A549 (cell line): ENCODE data around the gene IGSF23. TPM values are rescaled to one million over a fixed set of nuclear protein-coding genes. Genes with fewer than 3 reads are reported as not detected.

Source experiments
- ATAC-seq, 2 experiments: fragments of 200-7000 bp in 1 of 2; fragments of >200 bp in 1 of 2; cut with Nextera tagmentation in 1 of 2; cut with Tn5 transposase in 1 of 2; 3 replicates each; pipeline versions ENCODE4 v1.8.0 to v1.9.1; 2018 to 2020; ENCODE audit warnings: mild to moderate bottlenecking in 1 of 2, moderate library complexity in 1 of 2
- CTCF ChIA-PET: fragments of 300-600 bp; sonication (Branson Sonifier 250); formaldehyde crosslinking; extraction: SDS; loops from one replicate; lab custom pipeline; 2021; ENCODE audit warnings: antibody characterized with exemption, inconsistent platforms; lab: Yijun Ruan, JAX
- POLR2A ChIA-PET: fragments of 350-600 bp; formaldehyde crosslinking; extraction: SDS; loops from one replicate; lab custom pipeline; 2021; ENCODE audit warnings: antibody characterized with exemption, inconsistent platforms; lab: Yijun Ruan, JAX
- DNase-seq, 2 experiments: peaks; one replicate each; pipeline versions ENCODE4 v3.0.0 to v3.0.0-alpha.2; 2011 to 2016; ENCODE audit warnings: low read depth in 1 of 2, low spot score in 1 of 2
- FAIRE-seq: peaks from 2 replicates; lab custom pipeline; 2011; peaks lifted over from hg19 to GRCh38; lab: Jason Lieb, UNC
- H3K27ac ChIP-seq, 2 experiments: fragments of >200 bp; sonication (Bioruptor Twin); formaldehyde crosslinking; 3 replicates each; pipeline ENCODE4 v1.5.1; 2016 to 2017
- H3K4me1 ChIP-seq: fragments of >200 bp; sonication (Bioruptor Twin); formaldehyde crosslinking; 3 replicates; pipeline ENCODE4 v1.6.1; 2016
- H3K4me2 ChIP-seq: fragments of >200 bp; sonication (Bioruptor Twin); formaldehyde crosslinking; 3 replicates; pipeline ENCODE4 v1.6.1; 2016
- H3K4me3 ChIP-seq: fragments of >200 bp; sonication (Bioruptor Twin); formaldehyde crosslinking; 3 replicates; pipeline ENCODE4 v1.5.1; 2016
- H3K9me3 ChIP-seq: fragments of >200 bp; sonication (Bioruptor Twin); formaldehyde crosslinking; 3 replicates; pipeline ENCODE4 v1.6.1; 2016
- BHLHE40 ChIP-seq: IDR thresholded peaks from 2 replicates; pipeline ENCODE4 v1.6.1; 2012; ENCODE audit warnings: low read depth, low read length, inconsistent platforms
- CEBPB ChIP-seq, 2 experiments: fragments of >200 bp in 1 of 2; sonication (Bioruptor Twin) in 1 of 2; formaldehyde crosslinking in 1 of 2; IDR thresholded peaks; 2 replicates each; pipeline ENCODE4 v1.6.1; 2012 to 2016
- CHD4 ChIP-seq: fragments of 200-600 bp; sonication (generic); IDR thresholded peaks from 2 replicates; pipeline ENCODE4 v1.6.1; 2016; ENCODE audit warnings: antibody characterized with exemption, mild to moderate bottlenecking, borderline replicate concordance
- EHF ChIP-seq: fragments of 250-450 bp; sonication (Bioruptor Pico); IDR thresholded peaks from 2 replicates; pipeline ENCODE4 v1.5.0; 2020; ENCODE audit warnings: mild to moderate bottlenecking
- FOXS1 ChIP-seq: fragments of 250-450 bp; sonication (Bioruptor Pico); IDR thresholded peaks from 2 replicates; pipeline ENCODE4 v1.5.0; 2020; ENCODE audit warnings: mild to moderate bottlenecking, moderate library complexity
- KDM1A ChIP-seq: fragments of 200-600 bp; sonication (generic); IDR thresholded peaks from 2 replicates; pipeline ENCODE4 v1.6.1; 2016; ENCODE audit warnings: low read depth, mild to moderate bottlenecking
- MAZ ChIP-seq: fragments of 150-350 bp; IDR thresholded peaks from 2 replicates; pipeline ENCODE4 v1.6.1; 2014; ENCODE audit warnings: antibody characterized with exemption, low read depth, low read length, borderline replicate concordance
- RCOR1 ChIP-seq: fragments of 150-350 bp; IDR thresholded peaks from 2 replicates; pipeline ENCODE4 v1.6.1; 2014; ENCODE audit warnings: antibody characterized with exemption, low read length, low read depth
- RFX5 ChIP-seq: fragments of 450-650 bp; IDR thresholded peaks from 2 replicates; pipeline ENCODE4 v1.7.1; 2014; ENCODE audit warnings: antibody characterized with exemption, mild to moderate bottlenecking, moderate library complexity
- RNF2 ChIP-seq: fragments of 200-600 bp; sonication (generic); IDR thresholded peaks from 2 replicates; pipeline ENCODE4 v1.6.1; 2016; ENCODE audit warnings: low read depth, mild to moderate bottlenecking, antibody characterized with exemption, moderate library complexity, borderline replicate concordance
- SMC3 ChIP-seq: fragments of >200 bp; sonication (Bioruptor Twin); formaldehyde crosslinking; IDR thresholded peaks from 3 replicates; pipeline ENCODE4 v1.6.1; 2018; ENCODE audit warnings: inconsistent platforms
- SREBF2 ChIP-seq: fragments of 450-650 bp; IDR thresholded peaks from 2 replicates; pipeline ENCODE4 v1.6.1; 2014; ENCODE audit warnings: mild to moderate bottlenecking, moderate library complexity
- ZC3H11A ChIP-seq: fragments of 450-650 bp; IDR thresholded peaks from 2 replicates; pipeline ENCODE4 v1.6.1; 2014; ENCODE audit warnings: antibody characterized with exemption, mild to moderate bottlenecking
- ZFP36 ChIP-seq: fragments of 450-650 bp; IDR thresholded peaks from 2 replicates; pipeline ENCODE4 v1.6.1; 2014; ENCODE audit warnings: borderline replicate concordance; ENCODE audit not compliant: partially characterized antibody
- ZNF302 ChIP-seq: fragments of 250-450 bp; sonication (Bioruptor Pico); IDR thresholded peaks from 2 replicates; pipeline ENCODE4 v1.9.0; 2021; ENCODE audit warnings: inconsistent platforms, mild to moderate bottlenecking, moderate library complexity
- ZSCAN20 ChIP-seq: fragments of 250-450 bp; sonication (Bioruptor Pico); IDR thresholded peaks from 2 replicates; pipeline ENCODE4 v1.8.0; 2022; ENCODE audit warnings: mild to moderate bottlenecking, moderate library complexity
- WGBS: methylation state at CpG from one replicate; pipeline ENCODE4 v1.1.6; 2017; ENCODE audit errors: missing lambda C conversion rate; 5-methylcytosine and 5-hydroxymethylcytosine counted together
- polyA plus RNA-seq, 4 experiments: library from polyadenylated mRNA; depleted of rRNA in 3 of 4; stranded (reverse); fragments of >200 nt; fragmentation: RNase III in 1 of 4; extraction: RNeasy Plus Mini Kit Qiagen cat#74134 plus additional on column Dnase treatment in 1 of 4; gene quantifications; 2 replicates in 3 of 4; 3 replicates in 1 of 4; pipeline ENCODE4 v1.2.3, GENCODE V29; 2011 to 2017
- TF ChIP-seq, protein P1 (sequence below): fragments of 200-600 bp; sonication (generic); IDR thresholded peaks from 2 replicates; pipeline ENCODE4 v1.6.1; 2016; ENCODE audit warnings: antibody characterized with exemption, mild to moderate bottlenecking, moderate library complexity
- TF ChIP-seq, protein P2 (sequence below): fragments of 150-350 bp; IDR thresholded peaks from 2 replicates; pipeline ENCODE4 v1.6.1; 2014; ENCODE audit warnings: low read depth, mild to moderate bottlenecking, low read length
- TF ChIP-seq, protein P3 (sequence below): IDR thresholded peaks from 2 replicates; pipeline ENCODE4 v1.6.1; 2012; ENCODE audit warnings: low read depth, borderline replicate concordance

Gene IGSF23
- polyA plus RNA-seq, 2 of the 4 experiments (the other 2 are of a cell fraction): 0.14 to 0.35 TPM

DNA sequence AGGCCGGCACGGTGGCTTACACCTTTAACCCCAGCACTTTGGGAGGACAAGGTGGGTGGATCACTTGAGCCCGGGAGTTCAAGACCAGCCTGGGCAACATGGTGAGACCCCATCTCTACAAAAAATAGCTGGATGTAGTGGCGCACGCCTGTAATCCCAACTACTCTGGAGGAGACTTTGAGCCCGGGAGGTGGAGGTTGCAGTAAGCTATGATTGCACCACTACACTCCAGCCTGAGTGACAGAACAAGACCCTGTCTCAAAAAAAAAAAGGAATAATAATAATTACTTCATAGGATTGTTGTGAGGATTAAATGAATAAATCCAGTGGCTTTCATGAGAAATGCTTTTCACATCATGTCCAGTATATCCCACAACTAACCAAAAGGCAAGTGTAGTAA, 8.0 kb downstream of the IGSF23 start:
- H3K4me3 ChIP-seq: no peak overlapping the region
- FAIRE-seq: no peak
- no peak overlapping the region for H3K4me2 ChIP-seq
- ChIA-PET CTCF (interaction anchor here (0.8 to 12.4 kb wide), 5 partner anchors 10 to 150 kb away, joined by 3 to 103 read pairs (median 4); partner anchors contain the start of gene IGSF23), POLR2A (no interaction called here)
- DNase-seq: no peak
- peaks cover 39% of the 10 kb centered on the region for H3K4me1 ChIP-seq
- ATAC-seq: no peak
- 87% methylated on average over 6 of the region's 6 CpGs for WGBS
- H3K27ac ChIP-seq: peak overlapping the region in 1 of 2 experiments; percentile 37; a peak in 3 of 6 replicates
- H3K9me3 ChIP-seq: no peaks in the 10 kb centered on the region
- TF ChIP-seq RNF2 (no peak), MAZ (no peak), RFX5 (no peak), KDM1A (no peak), CHD4 (no peak), EHF (CRISPR knock-in tag) (no peak), SREBF2 (no peak), SMC3 (no peak)
- TF ChIP-seq, protein P1, sequence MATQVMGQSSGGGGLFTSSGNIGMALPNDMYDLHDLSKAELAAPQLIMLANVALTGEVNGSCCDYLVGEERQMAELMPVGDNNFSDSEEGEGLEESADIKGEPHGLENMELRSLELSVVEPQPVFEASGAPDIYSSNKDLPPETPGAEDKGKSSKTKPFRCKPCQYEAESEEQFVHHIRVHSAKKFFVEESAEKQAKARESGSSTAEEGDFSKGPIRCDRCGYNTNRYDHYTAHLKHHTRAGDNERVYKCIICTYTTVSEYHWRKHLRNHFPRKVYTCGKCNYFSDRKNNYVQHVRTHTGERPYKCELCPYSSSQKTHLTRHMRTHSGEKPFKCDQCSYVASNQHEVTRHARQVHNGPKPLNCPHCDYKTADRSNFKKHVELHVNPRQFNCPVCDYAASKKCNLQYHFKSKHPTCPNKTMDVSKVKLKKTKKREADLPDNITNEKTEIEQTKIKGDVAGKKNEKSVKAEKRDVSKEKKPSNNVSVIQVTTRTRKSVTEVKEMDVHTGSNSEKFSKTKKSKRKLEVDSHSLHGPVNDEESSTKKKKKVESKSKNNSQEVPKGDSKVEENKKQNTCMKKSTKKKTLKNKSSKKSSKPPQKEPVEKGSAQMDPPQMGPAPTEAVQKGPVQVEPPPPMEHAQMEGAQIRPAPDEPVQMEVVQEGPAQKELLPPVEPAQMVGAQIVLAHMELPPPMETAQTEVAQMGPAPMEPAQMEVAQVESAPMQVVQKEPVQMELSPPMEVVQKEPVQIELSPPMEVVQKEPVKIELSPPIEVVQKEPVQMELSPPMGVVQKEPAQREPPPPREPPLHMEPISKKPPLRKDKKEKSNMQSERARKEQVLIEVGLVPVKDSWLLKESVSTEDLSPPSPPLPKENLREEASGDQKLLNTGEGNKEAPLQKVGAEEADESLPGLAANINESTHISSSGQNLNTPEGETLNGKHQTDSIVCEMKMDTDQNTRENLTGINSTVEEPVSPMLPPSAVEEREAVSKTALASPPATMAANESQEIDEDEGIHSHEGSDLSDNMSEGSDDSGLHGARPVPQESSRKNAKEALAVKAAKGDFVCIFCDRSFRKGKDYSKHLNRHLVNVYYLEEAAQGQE: no peak

DNA sequence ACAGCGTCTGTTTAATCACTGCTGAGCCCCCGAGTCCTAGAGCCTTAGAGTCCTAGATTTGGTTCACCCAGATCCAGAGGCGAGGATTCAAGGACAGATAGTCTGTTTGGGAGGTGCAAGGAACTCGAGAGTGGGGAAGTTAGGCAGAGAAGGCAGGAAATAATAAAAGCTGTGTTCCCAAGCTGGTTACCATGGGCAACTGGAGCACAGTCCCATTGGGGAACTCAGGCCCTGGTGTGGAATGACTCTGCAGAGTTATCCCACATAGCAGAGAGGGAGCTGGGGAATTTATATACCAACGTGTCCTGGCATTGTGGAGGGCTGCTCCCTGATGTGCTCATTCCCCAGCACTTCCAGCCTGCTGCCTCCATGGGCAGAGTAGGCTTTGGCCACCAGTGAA, 9.7 kb downstream of the IGSF23 start:
- Histone ChIP-seq H3K4me3 (no peak overlapping the region), H3K27ac (peak overlapping the region in 1 of 2 experiments; percentile 71; a peak in 3 of 6 replicates), H3K4me1 (peaks cover 43% of the 10 kb centered on the region), H3K4me2 (no peak overlapping the region), H3K9me3 (no peaks in the 10 kb centered on the region)
- ATAC-seq (no peak; a peak in 1 of 6 replicates), DNase-seq (no peak), FAIRE-seq (no peak)
- 84% methylated on average over 5 of the region's 5 CpGs for WGBS
- CTCF ChIA-PET: interaction anchor here (1.1 to 12.4 kb wide), 7 partner anchors 12 to 162 kb away, joined by 3 to 103 read pairs (median 5); partner anchors contain the start of gene IGSF23
- POLR2A ChIA-PET: no interaction called here
- TF ChIP-seq ZFP36: no peak
- no peak for TF ChIP-seq ZSCAN20 (CRISPR knock-in tag)
- no peak for TF ChIP-seq ZNF302
- TF ChIP-seq RCOR1: no peak
- no peak for TF ChIP-seq BHLHE40
- no peak for TF ChIP-seq RFX5
- TF ChIP-seq, protein P2, sequence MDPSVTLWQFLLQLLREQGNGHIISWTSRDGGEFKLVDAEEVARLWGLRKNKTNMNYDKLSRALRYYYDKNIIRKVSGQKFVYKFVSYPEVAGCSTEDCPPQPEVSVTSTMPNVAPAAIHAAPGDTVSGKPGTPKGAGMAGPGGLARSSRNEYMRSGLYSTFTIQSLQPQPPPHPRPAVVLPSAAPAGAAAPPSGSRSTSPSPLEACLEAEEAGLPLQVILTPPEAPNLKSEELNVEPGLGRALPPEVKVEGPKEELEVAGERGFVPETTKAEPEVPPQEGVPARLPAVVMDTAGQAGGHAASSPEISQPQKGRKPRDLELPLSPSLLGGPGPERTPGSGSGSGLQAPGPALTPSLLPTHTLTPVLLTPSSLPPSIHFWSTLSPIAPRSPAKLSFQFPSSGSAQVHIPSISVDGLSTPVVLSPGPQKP: no peak
- no peak for TF ChIP-seq SREBF2
- no peak for TF ChIP-seq ZC3H11A
- TF ChIP-seq FOXS1: no peak
- TF ChIP-seq, protein P3, sequence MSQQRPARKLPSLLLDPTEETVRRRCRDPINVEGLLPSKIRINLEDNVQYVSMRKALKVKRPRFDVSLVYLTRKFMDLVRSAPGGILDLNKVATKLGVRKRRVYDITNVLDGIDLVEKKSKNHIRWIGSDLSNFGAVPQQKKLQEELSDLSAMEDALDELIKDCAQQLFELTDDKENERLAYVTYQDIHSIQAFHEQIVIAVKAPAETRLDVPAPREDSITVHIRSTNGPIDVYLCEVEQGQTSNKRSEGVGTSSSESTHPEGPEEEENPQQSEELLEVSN: no peak
- no peak for TF ChIP-seq CEBPB (IDR thresholded peaks at IDR 0.05)
- TF ChIP-seq, all 56 proteins: peak for 0
